Measurements from ENCODE around the gene MTA2. TPM values are rescaled to one million over a fixed set of nuclear protein-coding genes. Genes with fewer than 3 reads are reported as not detected.
A peak's percentile ranks its signal among the peaks of the same experiment; 100 is the strongest.

Gene MTA2
- total RNA-seq, 4 donors from 2014 or later: 77.1 to 172 (median 89.6) TPM

DNA sequence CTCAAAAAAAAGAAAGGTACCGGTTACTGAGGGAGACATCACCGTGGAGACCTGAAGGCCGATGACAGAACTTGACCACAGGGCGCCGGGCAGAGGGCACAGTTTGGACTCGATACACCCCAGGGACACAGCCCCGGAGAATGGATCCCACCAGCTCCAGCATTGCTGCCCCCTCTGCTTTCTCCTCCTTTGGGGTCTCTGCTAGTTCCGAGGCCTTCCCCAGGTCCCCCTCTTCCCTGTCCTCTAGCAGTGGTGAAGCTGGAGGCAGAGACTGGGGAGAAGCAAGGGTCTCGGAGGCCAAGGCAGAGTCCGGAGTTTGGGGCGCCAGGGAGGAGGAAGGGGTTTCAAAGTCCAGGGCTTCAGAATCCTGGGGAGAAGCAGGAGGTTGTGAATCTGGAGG lies 23.1 kb downstream of the MTA2 start:
- TF ChIP-seq CTCF (IDR thresholded peaks at IDR 0.05): no peak
- no peak for ATAC-seq (ENCODE audit: low FRiP score)
- DNase-seq (ENCODE audit: low spot score): no peak

- no peak for TF ChIP-seq CTCF (IDR thresholded peaks at IDR 0.05)
- DNase-seq (ENCODE audit: low spot score): no peak
- no peak for ATAC-seq (ENCODE audit: low FRiP score)
These were observed 24.5 kb downstream of the MTA2 start for GRCh38 chr11:62577046-62577714.

DNA sequence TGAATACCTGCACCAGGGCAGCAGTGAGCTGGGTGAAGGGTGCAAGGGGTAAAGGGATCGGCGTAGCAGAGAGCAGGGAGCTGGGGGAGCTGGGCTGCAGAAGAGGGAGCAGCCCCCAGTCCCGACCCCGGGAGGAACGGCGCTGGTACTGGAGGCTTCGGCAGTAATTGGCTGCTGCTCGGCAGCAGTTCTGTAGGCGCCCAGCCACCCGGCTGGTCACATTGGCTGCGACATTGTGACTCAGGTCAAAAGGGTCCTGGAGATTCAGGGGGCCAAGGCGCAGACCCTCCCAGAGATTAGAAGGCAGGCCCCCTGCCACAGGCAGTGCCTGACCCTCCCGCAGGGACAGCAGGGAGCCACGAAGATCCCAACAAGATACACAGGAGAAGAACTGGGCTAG lies 25.8 kb downstream of the MTA2 start:
- TF ChIP-seq CTCF (IDR thresholded peaks at IDR 0.05): no peak
- DNase-seq (ENCODE audit: low spot score): no peak
- ATAC-seq (ENCODE audit: low FRiP score): no peak

GRCh38 chr11:62575156-62575555 lies 26.5 kb downstream of the MTA2 start:
- ATAC-seq (ENCODE audit: low FRiP score) (no peak), DNase-seq (ENCODE audit: low spot score) (no peak)
- no peak for TF ChIP-seq CTCF (IDR thresholded peaks at IDR 0.05)

GRCh38 chr11:62574363-62575071 lies 27.1 kb downstream of the MTA2 start:
- DNase-seq (ENCODE audit: low spot score) (no peak), ATAC-seq (ENCODE audit: low FRiP score) (peak; percentile 17)
- no peak for TF ChIP-seq CTCF (IDR thresholded peaks at IDR 0.05)

- ATAC-seq (ENCODE audit: low FRiP score): peak; percentile 97
- TF ChIP-seq CTCF (IDR thresholded peaks at IDR 0.05): no peak
- peak; percentile 80 for DNase-seq (ENCODE audit: low spot score)
These were observed 27.9 kb downstream of the MTA2 start, which contains the start of gene EEF1G for GRCh38 chr11:62573592-62574362. EEF1G (minus strand) TSS chr11:62573891; CDS start chr11:62573842, 49 bp downstream.
